ENCODE data around the gene SP100. TPM values are rescaled to one million over a fixed set of nuclear protein-coding genes. Genes with fewer than 3 reads are reported as not detected.

SP100 gene
- total and polyA plus RNA-seq, 3 donors from 2014 or later = 15.2 to 43.7 (median 26.8) TPM

GRCh38 chr2:230492107-230492506, 76.1 kb downstream of the SP100 start:
- Histone ChIP-seq H3K4me3 (no peak overlapping the region), H3K4me1 (no peaks in the 10 kb centered on the region), H3K27me3 (no peaks in the 10 kb centered on the region), H3K36me3 (ENCODE audit: low read depth, missing control alignments) (no peaks in the 10 kb centered on the region), H3K9me3 (no peaks in the 10 kb centered on the region), H3K27ac (no peak overlapping the region)
- DNase-seq = no peak
- intact Hi-C loops (cut with DNase I; ENCODE audit: low total_unique reads) = no loop called here
- TF ChIP-seq CTCF (IDR thresholded peaks at IDR 0.05) (no peak), POLR2A (IDR thresholded peaks at IDR 0.05) (no peak)
- WGBS, 2 donors = 50 to 58% methylated on average over 1 of the region's 1 CpG

- no peaks in the 10 kb centered on the region for H3K27me3 ChIP-seq
- 68 to 89% methylated on average over 1 of the region's 1 CpG for WGBS, 2 donors
- H3K36me3 ChIP-seq (ENCODE audit: low read depth, missing control alignments) = no peaks in the 10 kb centered on the region
- H3K27ac ChIP-seq = no peak overlapping the region
- TF ChIP-seq POLR2A (IDR thresholded peaks at IDR 0.05) (no peak), CTCF (IDR thresholded peaks at IDR 0.05) (no peak)
- intact Hi-C loops (cut with DNase I; ENCODE audit: low total_unique reads) = no loop called here
- H3K4me3 ChIP-seq = no peak overlapping the region
- no peaks in the 10 kb centered on the region for H3K9me3 ChIP-seq
- DNase-seq = no peak
- no peaks in the 10 kb centered on the region for H3K4me1 ChIP-seq
Observed at GRCh38 chr2:230494980-230495379, 79.0 kb downstream of the SP100 start.

- DNase-seq = no peak
- H3K4me1 ChIP-seq = no peaks in the 10 kb centered on the region
- H3K36me3 ChIP-seq (ENCODE audit: low read depth, missing control alignments) = no peaks in the 10 kb centered on the region
- H3K27ac ChIP-seq = no peak overlapping the region
- no peak for TF ChIP-seq CTCF (IDR thresholded peaks at IDR 0.05)
- no peak for TF ChIP-seq POLR2A (IDR thresholded peaks at IDR 0.05)
- 89% methylated on average over 3 of the region's 3 CpGs for WGBS, 2 donors
- no peaks in the 10 kb centered on the region for H3K27me3 ChIP-seq
- intact Hi-C loops (cut with DNase I; ENCODE audit: low total_unique reads) = no loop called here
- no peaks in the 10 kb centered on the region for H3K9me3 ChIP-seq
- no peak overlapping the region for H3K4me3 ChIP-seq
Observed at GRCh38 chr2:230496891-230497290, 80.9 kb downstream of the SP100 start.

GRCh38 chr2:230498506-230499107, 82.6 kb downstream of the SP100 start:
- intact Hi-C loops (cut with DNase I; ENCODE audit: low total_unique reads) = no loop called here
- WGBS, 2 donors = 69 to 76% methylated on average over 5 of the region's 5 CpGs
- no peak overlapping the region for H3K27ac ChIP-seq
- DNase-seq = no peak
- TF ChIP-seq CTCF (IDR thresholded peaks at IDR 0.05) (no peak), POLR2A (IDR thresholded peaks at IDR 0.05) (no peak)
- H3K4me3 ChIP-seq = no peak overlapping the region
- no peaks in the 10 kb centered on the region for H3K36me3 ChIP-seq (ENCODE audit: low read depth, missing control alignments)
- H3K9me3 ChIP-seq = no peaks in the 10 kb centered on the region
- H3K4me1 ChIP-seq = no peaks in the 10 kb centered on the region
- H3K27me3 ChIP-seq = no peaks in the 10 kb centered on the region

- Histone ChIP-seq H3K4me3 (no peak overlapping the region), H3K27ac (no peak overlapping the region), H3K27me3 (no peaks in the 10 kb centered on the region), H3K9me3 (no peaks in the 10 kb centered on the region), H3K36me3 (ENCODE audit: low read depth, missing control alignments) (no peaks in the 10 kb centered on the region), H3K4me1 (no peaks in the 10 kb centered on the region)
- WGBS, 2 donors = 89 to 92% methylated on average over 7 of the region's 7 CpGs
- intact Hi-C loops (cut with DNase I; ENCODE audit: low total_unique reads) = no loop called here
- TF ChIP-seq CTCF (IDR thresholded peaks at IDR 0.05) (no peak), POLR2A (IDR thresholded peaks at IDR 0.05) (no peak)
- DNase-seq = no peak
Observed at GRCh38 chr2:230502593-230502992, 86.6 kb downstream of the SP100 start.

Measured in testis (tissue), 3 donors.